ENCODE measurements around the gene PLEKHH1.

PLEKHH1 gene

DNA sequence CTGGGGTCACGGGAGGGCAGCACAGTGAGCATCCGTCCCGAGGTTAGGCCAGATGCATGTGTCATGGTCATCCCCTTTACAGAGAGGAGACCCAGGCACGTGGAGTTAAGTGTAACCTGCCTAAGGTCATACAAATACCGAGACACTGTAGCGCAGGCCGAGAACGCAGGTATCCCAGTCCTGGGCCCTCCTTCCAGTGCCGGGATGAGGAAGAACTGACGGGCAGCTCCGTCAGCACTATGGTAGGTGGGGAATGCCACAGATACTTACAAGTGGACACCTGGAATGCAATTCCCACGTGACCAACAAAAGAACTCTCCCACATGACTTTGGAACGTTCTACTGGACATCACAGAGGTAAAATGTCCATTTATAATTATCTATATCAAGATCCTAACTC lies 35.9 kb upstream of the PLEKHH1 start:
- Histone ChIP-seq H4K20me1 (ENCODE audit: control insufficient read depth, insufficient read depth, low read depth, low read length) (no peaks in the 10 kb centered on the region), H3K27me3 (ENCODE audit: control insufficient read depth, low read length) (no peaks in the 10 kb centered on the region), H3K9me2 (replicated peaks; ENCODE audit: control insufficient read depth, low read length) (no peaks in the 10 kb centered on the region), H3K4me1 (ENCODE audit: control insufficient read depth, low read length) (peaks cover 13% of the 10 kb centered on the region), H3K27ac (ENCODE audit: low read depth, low read length) (no peak overlapping the region), H3K9me3 (ENCODE audit: control insufficient read depth, insufficient read depth, low read length) (peaks cover 18% of the 10 kb centered on the region), H3K4me2 (ENCODE audit: low read length) (no peak overlapping the region), H3K79me2 (ENCODE audit: control insufficient read depth, low read length) (no peaks in the 10 kb centered on the region), H3K36me3 (ENCODE audit: control insufficient read depth, low read length) (no peaks in the 10 kb centered on the region), H3K4me3 (ENCODE audit: low read length) (no peak overlapping the region), H3F3A (ENCODE audit: control insufficient read depth, insufficient read depth) (no peaks in the 10 kb centered on the region)
- TF ChIP-seq EZH2phosphoT487 (IDR thresholded peaks at IDR 0.05; ENCODE audit: borderline replicate concordance, low read length) = no peak
- TF ChIP-seq, protein P1, sequence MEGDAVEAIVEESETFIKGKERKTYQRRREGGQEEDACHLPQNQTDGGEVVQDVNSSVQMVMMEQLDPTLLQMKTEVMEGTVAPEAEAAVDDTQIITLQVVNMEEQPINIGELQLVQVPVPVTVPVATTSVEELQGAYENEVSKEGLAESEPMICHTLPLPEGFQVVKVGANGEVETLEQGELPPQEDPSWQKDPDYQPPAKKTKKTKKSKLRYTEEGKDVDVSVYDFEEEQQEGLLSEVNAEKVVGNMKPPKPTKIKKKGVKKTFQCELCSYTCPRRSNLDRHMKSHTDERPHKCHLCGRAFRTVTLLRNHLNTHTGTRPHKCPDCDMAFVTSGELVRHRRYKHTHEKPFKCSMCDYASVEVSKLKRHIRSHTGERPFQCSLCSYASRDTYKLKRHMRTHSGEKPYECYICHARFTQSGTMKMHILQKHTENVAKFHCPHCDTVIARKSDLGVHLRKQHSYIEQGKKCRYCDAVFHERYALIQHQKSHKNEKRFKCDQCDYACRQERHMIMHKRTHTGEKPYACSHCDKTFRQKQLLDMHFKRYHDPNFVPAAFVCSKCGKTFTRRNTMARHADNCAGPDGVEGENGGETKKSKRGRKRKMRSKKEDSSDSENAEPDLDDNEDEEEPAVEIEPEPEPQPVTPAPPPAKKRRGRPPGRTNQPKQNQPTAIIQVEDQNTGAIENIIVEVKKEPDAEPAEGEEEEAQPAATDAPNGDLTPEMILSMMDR (IDR thresholded peaks at IDR 0.05; ENCODE audit: low read depth, low read length, poor library complexity, severe bottlenecking) = no peak

DNA sequence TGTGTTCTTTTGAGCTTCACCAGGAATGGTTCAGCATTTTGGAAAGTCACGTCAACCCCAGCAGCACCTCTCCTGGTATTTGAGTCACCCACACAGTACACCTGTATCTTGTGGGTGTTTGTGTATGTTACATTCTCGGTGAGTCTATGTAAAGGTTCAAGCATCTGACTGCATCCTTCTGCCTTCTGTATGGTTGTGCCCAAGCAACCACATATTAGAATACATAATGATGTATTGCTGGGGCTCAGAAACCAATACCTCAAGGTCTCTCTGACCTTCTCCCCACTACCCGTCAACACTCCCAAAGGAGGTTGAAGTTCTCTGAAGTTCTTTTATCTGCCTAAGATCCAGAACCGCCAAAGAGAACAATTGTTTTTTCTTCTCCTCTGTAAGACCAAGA lies 35.4 kb upstream of the PLEKHH1 start:
- Histone ChIP-seq H3K9me2 (replicated peaks; ENCODE audit: control insufficient read depth, low read length) (no peaks in the 10 kb centered on the region), H3K27me3 (ENCODE audit: control insufficient read depth, low read length) (no peaks in the 10 kb centered on the region), H3K4me3 (ENCODE audit: low read length) (no peak overlapping the region), H3K79me2 (ENCODE audit: control insufficient read depth, low read length) (no peaks in the 10 kb centered on the region), H3F3A (ENCODE audit: control insufficient read depth, insufficient read depth) (no peaks in the 10 kb centered on the region), H3K27ac (ENCODE audit: low read depth, low read length) (no peak overlapping the region), H4K20me1 (ENCODE audit: control insufficient read depth, insufficient read depth, low read depth, low read length) (no peaks in the 10 kb centered on the region), H3K4me2 (ENCODE audit: low read length) (no peak overlapping the region), H3K9me3 (ENCODE audit: control insufficient read depth, insufficient read depth, low read length) (peaks cover 16% of the 10 kb centered on the region), H3K4me1 (ENCODE audit: control insufficient read depth, low read length) (peaks cover 8% of the 10 kb centered on the region), H3K36me3 (ENCODE audit: control insufficient read depth, low read length) (no peaks in the 10 kb centered on the region)
- no peak for TF ChIP-seq EZH2phosphoT487 (IDR thresholded peaks at IDR 0.05; ENCODE audit: borderline replicate concordance, low read length)
- TF ChIP-seq, protein P1 (IDR thresholded peaks at IDR 0.05; ENCODE audit: low read depth, low read length, poor library complexity, severe bottlenecking) = no peak

DNA sequence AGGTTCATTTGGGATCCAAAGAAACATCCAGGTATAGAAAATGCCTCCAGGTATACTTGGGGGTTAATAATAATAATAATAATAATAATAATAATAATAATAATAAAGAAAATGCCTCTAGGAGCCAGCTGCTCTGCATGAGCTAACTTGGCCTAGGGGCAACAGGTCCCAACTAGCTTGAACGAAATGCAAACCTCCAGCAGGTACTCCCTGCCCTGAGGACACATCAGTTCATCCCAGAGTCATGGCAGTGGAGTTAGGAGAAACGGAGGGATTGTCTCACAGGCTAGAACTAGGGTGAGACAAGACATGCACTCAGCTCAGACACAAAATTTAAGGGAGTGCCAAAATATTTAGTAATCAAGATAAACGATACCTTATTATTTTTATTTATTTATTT lies 32.1 kb upstream of the PLEKHH1 start:
- no peak overlapping the region for H3K4me3 ChIP-seq (ENCODE audit: low read length)

More for the DNA sequence above, 32.1 kb upstream of the PLEKHH1 start:
- Histone ChIP-seq H3K4me2 (ENCODE audit: low read length) (no peak overlapping the region), H4K20me1 (ENCODE audit: control insufficient read depth, insufficient read depth, low read depth, low read length) (no peaks in the 10 kb centered on the region), H3K4me1 (ENCODE audit: control insufficient read depth, low read length) (no peaks in the 10 kb centered on the region), H3K36me3 (ENCODE audit: control insufficient read depth, low read length) (no peaks in the 10 kb centered on the region), H3K79me2 (ENCODE audit: control insufficient read depth, low read length) (no peaks in the 10 kb centered on the region), H3K9me2 (replicated peaks; ENCODE audit: control insufficient read depth, low read length) (no peaks in the 10 kb centered on the region), H3K9me3 (ENCODE audit: control insufficient read depth, insufficient read depth, low read length) (no peaks in the 10 kb centered on the region), H3K27me3 (ENCODE audit: control insufficient read depth, low read length) (no peaks in the 10 kb centered on the region), H3F3A (ENCODE audit: control insufficient read depth, insufficient read depth) (no peaks in the 10 kb centered on the region), H3K27ac (ENCODE audit: low read depth, low read length) (no peak overlapping the region)
- TF ChIP-seq, protein P1 (IDR thresholded peaks at IDR 0.05; ENCODE audit: low read depth, low read length, poor library complexity, severe bottlenecking) = no peak
- no peak for TF ChIP-seq EZH2phosphoT487 (IDR thresholded peaks at IDR 0.05; ENCODE audit: borderline replicate concordance, low read length)

Measured in DOHH2 (cell line).